Parathyroid adenoma (tissue), 2 donors: ENCODE measurements around the gene KRTAP5-1.

Source experiments
- H2AFZ ChIP-seq: fragments of 300-600 bp; sonication (generic); one replicate; pipeline ENCODE4 v1.7.0; 2017; ENCODE audit warnings: antibody characterized with exemption, mild to moderate bottlenecking
- H3K27ac ChIP-seq: fragments of 300-600 bp; sonication (generic); one replicate; pipeline ENCODE4 v1.7.0; 2017
- H3K27me3 ChIP-seq: fragments of 300-600 bp; sonication (generic); one replicate; pipeline ENCODE4 v1.7.0; 2017; ENCODE audit warnings: low read length; ENCODE audit not compliant: control insufficient read depth, insufficient read depth
- H3K36me3 ChIP-seq: fragments of 300-600 bp; sonication (generic); one replicate; pipeline ENCODE4 v1.7.0; 2017; ENCODE audit warnings: low read length; ENCODE audit not compliant: control insufficient read depth, insufficient read depth
- H3K4me1 ChIP-seq: fragments of 300-600 bp; sonication (generic); one replicate; pipeline ENCODE4 v1.7.0; 2017; ENCODE audit warnings: control low read depth
- H3K4me2 ChIP-seq: fragments of 300-600 bp; sonication (generic); one replicate; pipeline ENCODE4 v1.7.0; 2017; ENCODE audit warnings: low read length
- H3K4me3 ChIP-seq: fragments of 300-600 bp; sonication (generic); one replicate; pipeline ENCODE4 v1.7.0; 2017; ENCODE audit warnings: low read depth, low read length
- H3K79me2 ChIP-seq: fragments of 300-600 bp; sonication (generic); one replicate; pipeline ENCODE4 v1.7.0; 2017; ENCODE audit warnings: control low read depth
- H3K9ac ChIP-seq: fragments of 300-600 bp; sonication (generic); one replicate; pipeline ENCODE4 v1.7.0; 2017; ENCODE audit warnings: mild to moderate bottlenecking
- H3K9me3 ChIP-seq: fragments of 300-600 bp; sonication (generic); one replicate; pipeline ENCODE4 v1.7.0; 2017; ENCODE audit warnings: low read length; ENCODE audit not compliant: control insufficient read depth
- TF ChIP-seq, protein P1 (sequence below): fragments of 300-600 bp; sonication (generic); IDR thresholded peaks from one replicate; pipeline ENCODE4 v1.7.0; 2017; ENCODE audit warnings: antibody characterized with exemption, mild to moderate bottlenecking
- donor health status: primary hyperparathyroidism.

KRTAP5-1 gene

GRCh38 chr11:1556278-1556902 is 28.7 kb downstream of the KRTAP5-1 start:
- no peak overlapping the region for H3K27ac ChIP-seq
- H2AFZ ChIP-seq = no peak overlapping the region
- no peak overlapping the region for H3K4me2 ChIP-seq
- no peaks in the 10 kb centered on the region for H3K27me3 ChIP-seq
- no peaks in the 10 kb centered on the region for H3K4me1 ChIP-seq
- no peak overlapping the region for H3K9ac ChIP-seq
- TF ChIP-seq, protein P1, sequence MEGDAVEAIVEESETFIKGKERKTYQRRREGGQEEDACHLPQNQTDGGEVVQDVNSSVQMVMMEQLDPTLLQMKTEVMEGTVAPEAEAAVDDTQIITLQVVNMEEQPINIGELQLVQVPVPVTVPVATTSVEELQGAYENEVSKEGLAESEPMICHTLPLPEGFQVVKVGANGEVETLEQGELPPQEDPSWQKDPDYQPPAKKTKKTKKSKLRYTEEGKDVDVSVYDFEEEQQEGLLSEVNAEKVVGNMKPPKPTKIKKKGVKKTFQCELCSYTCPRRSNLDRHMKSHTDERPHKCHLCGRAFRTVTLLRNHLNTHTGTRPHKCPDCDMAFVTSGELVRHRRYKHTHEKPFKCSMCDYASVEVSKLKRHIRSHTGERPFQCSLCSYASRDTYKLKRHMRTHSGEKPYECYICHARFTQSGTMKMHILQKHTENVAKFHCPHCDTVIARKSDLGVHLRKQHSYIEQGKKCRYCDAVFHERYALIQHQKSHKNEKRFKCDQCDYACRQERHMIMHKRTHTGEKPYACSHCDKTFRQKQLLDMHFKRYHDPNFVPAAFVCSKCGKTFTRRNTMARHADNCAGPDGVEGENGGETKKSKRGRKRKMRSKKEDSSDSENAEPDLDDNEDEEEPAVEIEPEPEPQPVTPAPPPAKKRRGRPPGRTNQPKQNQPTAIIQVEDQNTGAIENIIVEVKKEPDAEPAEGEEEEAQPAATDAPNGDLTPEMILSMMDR = no peak
- no peaks in the 10 kb centered on the region for H3K9me3 ChIP-seq
- H3K36me3 ChIP-seq = no peaks in the 10 kb centered on the region
- H3K4me3 ChIP-seq = no peak overlapping the region
- H3K79me2 ChIP-seq = no peaks in the 10 kb centered on the region

DNA sequence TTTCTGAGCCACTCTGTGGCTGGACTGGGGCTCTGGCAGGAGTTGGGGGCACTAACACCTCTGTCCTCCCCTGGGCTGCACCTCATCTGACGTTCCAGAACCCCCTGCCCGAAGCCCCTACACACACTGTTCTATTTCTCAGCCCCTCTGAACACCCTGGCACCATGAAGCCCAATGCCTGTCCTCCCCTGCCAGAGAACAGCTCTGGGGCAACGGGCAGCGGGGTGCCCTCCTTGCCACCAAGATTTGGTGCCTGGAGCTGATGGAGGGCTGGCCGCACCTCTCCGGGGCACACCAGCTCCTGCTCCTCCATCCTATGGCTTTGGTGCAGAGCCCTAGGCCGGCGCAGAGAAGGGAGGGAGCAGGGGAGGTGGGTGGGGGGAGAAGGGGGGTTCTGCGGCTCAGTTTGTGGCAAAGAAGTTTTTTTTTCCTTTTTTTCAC is 29.4 kb downstream of the KRTAP5-1 start:
- no peaks in the 10 kb centered on the region for H3K27me3 ChIP-seq
- H3K4me3 ChIP-seq = no peak overlapping the region
- no peak overlapping the region for H3K9ac ChIP-seq
- H3K4me2 ChIP-seq = no peak overlapping the region
- no peaks in the 10 kb centered on the region for H3K9me3 ChIP-seq
- no peaks in the 10 kb centered on the region for H3K4me1 ChIP-seq
- H3K36me3 ChIP-seq = no peaks in the 10 kb centered on the region
- TF ChIP-seq, protein P1 = no peak
- H3K79me2 ChIP-seq = no peaks in the 10 kb centered on the region
- H3K27ac ChIP-seq = no peak overlapping the region
- H2AFZ ChIP-seq = no peak overlapping the region

- Histone ChIP-seq H3K4me3 (no peak overlapping the region), H3K79me2 (no peaks in the 10 kb centered on the region), H3K27me3 (no peaks in the 10 kb centered on the region), H3K9me3 (no peaks in the 10 kb centered on the region), H3K36me3 (no peaks in the 10 kb centered on the region), H3K4me1 (no peaks in the 10 kb centered on the region), H3K4me2 (no peak overlapping the region), H3K27ac (no peak overlapping the region), H2AFZ (no peak overlapping the region), H3K9ac (no peak overlapping the region)
- TF ChIP-seq, protein P1 = no peak
These were observed 29.9 kb downstream of the KRTAP5-1 start for GRCh38 chr11:1554981-1555712.

GRCh38 chr11:1553808-1554594 is 31.1 kb downstream of the KRTAP5-1 start:
- H3K27me3 ChIP-seq = no peaks in the 10 kb centered on the region
- TF ChIP-seq, protein P1 = peak; percentile 43
- no peak overlapping the region for H3K4me3 ChIP-seq
- no peak overlapping the region for H3K27ac ChIP-seq
- H3K9ac ChIP-seq = no peak overlapping the region
- H2AFZ ChIP-seq = no peak overlapping the region
- H3K79me2 ChIP-seq = no peaks in the 10 kb centered on the region
- no peaks in the 10 kb centered on the region for H3K36me3 ChIP-seq
- no peak overlapping the region for H3K4me2 ChIP-seq
- no peaks in the 10 kb centered on the region for H3K9me3 ChIP-seq
- no peaks in the 10 kb centered on the region for H3K4me1 ChIP-seq
